H1 (cell line): ENCODE results near the gene KCND3. TPM values are rescaled to one million over a fixed set of nuclear protein-coding genes. Genes with fewer than 3 reads are reported as not detected.
A peak's percentile ranks its signal among the peaks of the same experiment; 100 is the strongest.

ENCODE experiments used
- CTCF ChIA-PET: fragments of 300-600 bp; sonication (Branson Sonifier 250); formaldehyde crosslinking; loops from one replicate; lab custom pipeline; 2021; ENCODE audit not compliant: partially characterized antibody; lab: Charles Lee
- POLR2A ChIA-PET: fragments of 300-600 bp; sonication (Branson Sonifier 250); formaldehyde crosslinking; loops from one replicate; lab custom pipeline; 2021; ENCODE audit warnings: inconsistent platforms; ENCODE audit not compliant: partially characterized antibody; lab: Charles Lee
- DNase-seq, 2 experiments: peaks; one replicate each; pipeline versions ENCODE4 v3.0.0 to v3.0.0-alpha.2; 2010 to 2022; ENCODE audit warnings: low spot score in 2 of 2, low read depth in 1 of 2, mixed read lengths in 1 of 2
- FAIRE-seq: peaks from 2 replicates; lab custom pipeline; 2011; peaks lifted over from hg19 to GRCh38; lab: Jason Lieb, UNC
- H2AFZ ChIP-seq: 2 replicates; pipeline ENCODE4 v1.8.1; 2012; ENCODE audit warnings: low read length, inconsistent platforms
- H2AK5ac ChIP-seq: 2 replicates; pipeline ENCODE4 v1.6.1; 2013; ENCODE audit warnings: low read depth, low read length
- H2BK120ac ChIP-seq: replicated peaks from 2 replicates; pipeline ENCODE3; 2013; ENCODE audit warnings: low read depth, low read length, inconsistent platforms
- H2BK12ac ChIP-seq: 2 replicates; pipeline ENCODE4 v1.6.1; 2013; ENCODE audit warnings: low read depth, low read length
- H2BK15ac ChIP-seq: 2 replicates; pipeline ENCODE4 v1.6.1; 2013; ENCODE audit warnings: low read length
- H2BK20ac ChIP-seq: 2 replicates; pipeline ENCODE4 v1.6.1; 2013; ENCODE audit warnings: low read length
- H2BK5ac ChIP-seq: 2 replicates; pipeline ENCODE4 v1.6.1; 2013; ENCODE audit warnings: low read depth, low read length
- H3K14ac ChIP-seq: 2 replicates; pipeline ENCODE4 v1.6.1; 2013; ENCODE audit warnings: inconsistent platforms; ENCODE audit not compliant: insufficient read length
- H3K18ac ChIP-seq: 2 replicates; pipeline ENCODE4 v1.6.1; 2013; ENCODE audit warnings: low read length; ENCODE audit errors: extremely low read depth
- H3K23ac ChIP-seq: 2 replicates; pipeline ENCODE4 v1.6.1; 2013; ENCODE audit warnings: inconsistent platforms; ENCODE audit not compliant: insufficient read length
- H3K23me2 ChIP-seq: 2 replicates; pipeline ENCODE4 v1.6.1; 2013; ENCODE audit warnings: low read depth, low read length
- H3K27ac ChIP-seq: 2 replicates; pipeline ENCODE4 v1.6.1; 2011; ENCODE audit warnings: low read depth, low read length, inconsistent platforms
- H3K27me3 ChIP-seq, 4 experiments: replicated peaks in 1 of 4; 1 replicate in 1 of 4; 2 replicates in 3 of 4; pipeline versions ENCODE4 v1.6.1 to v1.8.1; 2011 to 2013; ENCODE audit warnings: low read length in 3 of 4, mild to moderate bottlenecking in 3 of 4, inconsistent platforms in 2 of 4, mixed read lengths in 2 of 4, moderate library complexity in 1 of 4; ENCODE audit not compliant: control insufficient read depth in 3 of 4, insufficient read depth in 3 of 4; ENCODE audit errors: extremely low read depth in 1 of 4
- H3K36me3 ChIP-seq, 4 experiments: 2 replicates each; pipeline versions ENCODE4 v1.6.1 to v1.8.1; 2011 to 2013; ENCODE audit warnings: mild to moderate bottlenecking in 4 of 4, low read length in 3 of 4, moderate library complexity in 2 of 4, control low read depth in 1 of 4, inconsistent platforms in 1 of 4; ENCODE audit not compliant: insufficient read depth in 4 of 4, control insufficient read depth in 2 of 4
- H3K4ac ChIP-seq: replicated peaks from 2 replicates; pipeline ENCODE3; 2013; ENCODE audit warnings: low read length, low read depth, mixed read lengths, inconsistent platforms; ENCODE audit not compliant: insufficient read length
- H3K4me1 ChIP-seq, 4 experiments: replicated peaks in 1 of 4; 1 replicate in 1 of 4; 2 replicates in 3 of 4; pipeline versions ENCODE4 v1.6.1 to v1.8.1; 2011 to 2013; ENCODE audit warnings: low read length in 3 of 4, inconsistent platforms in 2 of 4, mixed read lengths in 1 of 4; ENCODE audit not compliant: insufficient read depth in 4 of 4, control insufficient read depth in 3 of 4
- H3K4me2 ChIP-seq, 2 experiments: 2 replicates each; pipeline versions ENCODE4 v1.6.1 to v1.8.1; 2011 to 2013; ENCODE audit warnings: low read depth in 2 of 2, low read length in 2 of 2, control low read depth in 1 of 2, inconsistent platforms in 1 of 2, mild to moderate bottlenecking in 1 of 2; ENCODE audit not compliant: insufficient read depth in 1 of 2
- H3K4me3 ChIP-seq, 4 experiments: fragments of 200-600, 300-600 bp in 1 of 4; sonication (generic), shearing (Covaris generic), sonication (Bioruptor Twin) in 1 of 4; 2 replicates each; pipeline versions ENCODE4 v1.5.1 to v1.8.1; 2011 to 2016; ENCODE audit warnings: low read length in 4 of 4, low read depth in 3 of 4, control low read depth in 2 of 4, inconsistent platforms in 2 of 4, mild to moderate bottlenecking in 2 of 4, mixed read lengths in 1 of 4, moderate library complexity in 1 of 4; ENCODE audit not compliant: insufficient read depth in 2 of 4; ENCODE audit errors: extremely low read depth in 1 of 4
- H3K56ac ChIP-seq: replicated peaks from 2 replicates; pipeline ENCODE3; 2013; ENCODE audit warnings: low read depth, mild to moderate bottlenecking, mixed read lengths, low read length, inconsistent platforms; ENCODE audit not compliant: insufficient read length
- H3K79me1 ChIP-seq: 2 replicates; pipeline ENCODE4 v1.6.1; 2013; ENCODE audit warnings: low read depth, low read length, control low read depth
- H3K79me2 ChIP-seq, 2 experiments: 2 replicates each; pipeline versions ENCODE4 v1.6.1 to v1.8.1; 2012 to 2013; ENCODE audit warnings: low read length in 2 of 2, mild to moderate bottlenecking in 2 of 2, inconsistent platforms in 1 of 2; ENCODE audit not compliant: insufficient read depth in 2 of 2, control insufficient read depth in 1 of 2
- H3K9ac ChIP-seq, 4 experiments: replicated peaks in 1 of 4; 1 replicate in 1 of 4; 2 replicates in 3 of 4; pipeline versions ENCODE4 v1.6.1 to v1.8.1; 2011 to 2013; ENCODE audit warnings: low read depth in 3 of 4, low read length in 3 of 4, control low read depth in 2 of 4, mild to moderate bottlenecking in 2 of 4, moderate library complexity in 2 of 4, inconsistent platforms in 1 of 4; ENCODE audit errors: extremely low read depth in 1 of 4
- H3K9me3 ChIP-seq, 2 experiments: 2 replicates each; pipeline versions ENCODE4 v1.6.1 to v1.8.1; 2012 to 2013; ENCODE audit warnings: mild to moderate bottlenecking in 2 of 2, moderate library complexity in 2 of 2, control low read depth in 1 of 2, inconsistent platforms in 1 of 2, low read depth in 1 of 2, low read length in 1 of 2, mixed read lengths in 1 of 2; ENCODE audit not compliant: insufficient read depth in 2 of 2
- H4K20me1 ChIP-seq, 2 experiments: replicated peaks in 1 of 2; 2 replicates each; pipeline versions ENCODE3 to v1.8.1; 2011 to 2013; ENCODE audit warnings: inconsistent platforms in 2 of 2, low read length in 2 of 2, mild to moderate bottlenecking in 1 of 2; ENCODE audit not compliant: insufficient read depth in 2 of 2, control insufficient read depth in 1 of 2
- H4K5ac ChIP-seq: 2 replicates; pipeline ENCODE4 v1.6.1; 2013; ENCODE audit warnings: low read length, low read depth, mixed read lengths, inconsistent platforms; ENCODE audit not compliant: insufficient read length
- H4K8ac ChIP-seq: 2 replicates; pipeline ENCODE4 v1.8.0; 2013; ENCODE audit warnings: mild to moderate bottlenecking, moderate library complexity, low read length, inconsistent platforms; ENCODE audit not compliant: insufficient read depth; ENCODE audit errors: extremely low read depth
- H4K91ac ChIP-seq: replicated peaks from 2 replicates; pipeline ENCODE3; 2013; ENCODE audit warnings: low read length, mixed read lengths, inconsistent platforms; ENCODE audit not compliant: insufficient read length
- CBX8 ChIP-seq: fragments of 300-800, 300-1000 bp; sonication (generic); IDR thresholded peaks from 2 replicates; pipeline ENCODE4 v1.7.1; 2016; ENCODE audit warnings: low read depth, low read length, borderline replicate concordance
- SIN3A ChIP-seq, 2 experiments: IDR thresholded peaks in 1 of 2; conservative IDR thresholded peaks in 1 of 2; 2 replicates each; pipeline ENCODE4 v1.6.1; 2011 to 2012; ENCODE audit warnings: low read length in 2 of 2, improper control_type of control experiment in 1 of 2, low read depth in 1 of 2, mild to moderate bottlenecking in 1 of 2
- SP4 ChIP-seq: IDR thresholded peaks from 2 replicates; pipeline ENCODE4 v1.6.1; 2012; ENCODE audit warnings: low read length, inconsistent platforms
- WGBS, 2 experiments: shearing (Covaris generic) in 1 of 2; methylation state at CpG; one replicate each; pipeline versions ENCODE4 v1.1.6 to v1.1.7; 2013 to 2015; ENCODE audit warnings: low lambda C conversion rate in 2 of 2, mixed read lengths in 2 of 2, inconsistent platforms in 1 of 2, low coverage in 1 of 2, missing lambda C conversion rate in 1 of 2; ENCODE audit not compliant: insufficient replicate concordance in 2 of 2, insufficient coverage in 1 of 2, insufficient read length in 1 of 2; ENCODE audit errors: extremely low coverage in 1 of 2, missing lambda C conversion rate in 1 of 2; 5-methylcytosine and 5-hydroxymethylcytosine counted together
- polyA plus RNA-seq, 7 experiments: library from polyadenylated mRNA; depleted of rRNA in 3 of 7; stranded (reverse) in 5 of 7; unstranded in 2 of 7; fragments of >200 nt in 5 of 7; fragments of 200-250 nt in 2 of 7; gene quantifications; 1 replicate in 5 of 7; 2 replicates in 1 of 7; 4 replicates in 1 of 7; pipeline versions ENCODE4 v1.2.1 to v1.2.3, GENCODE V29; 2011 to 2013; ENCODE audit warnings: missing spikeins in 2 of 7, mixed read lengths in 2 of 7
- total RNA-seq: library from RNA; stranded (reverse); fragmentation: NEBNext Ultra II Directional; extraction: Animal tissue kit (Norgen Biotek cat#: 25700); gene quantifications from 2 replicates; pipeline ENCODE4 v1.2.1, GENCODE V29; 2021

Gene KCND3
- total and polyA plus RNA-seq, 2 of the 8 experiments (the other 6 are each of a cell fraction or from before 2014, with no cell fraction given): 0.14 to 0.48 TPM

GRCh38 chr1:112017183-112017582 lies 27.7 kb upstream of the KCND3 start:
- Histone ChIP-seq H4K20me1 (no peaks in the 10 kb centered on the region), H3K4me2 (no peak overlapping the region), H3K9ac (no peak overlapping the region), H3K27me3 (no peaks in the 10 kb centered on the region), H2AFZ (peak overlapping the region; percentile 76; the same call in 1 of the 2 replicates), H2AK5ac (no peak overlapping the region), H3K23me2 (no peaks in the 10 kb centered on the region), H3K4me1 (no peaks in the 10 kb centered on the region), H4K5ac (no peak overlapping the region), H4K91ac (no peak overlapping the region), H3K4ac (no peak overlapping the region), H3K36me3 (no peaks in the 10 kb centered on the region), H3K18ac (no peak overlapping the region), H3K14ac (no peak overlapping the region), H2BK12ac (no peak overlapping the region), H2BK120ac (no peak overlapping the region), H2BK15ac (no peak overlapping the region)
- no peak for DNase-seq
- WGBS, 2 experiments: 84% methylated on average over 6 of the region's 6 CpGs; no CpG with 5 or more reads in 1 of the 2 experiments
- CTCF ChIA-PET: interaction anchor here (1.2 to 1.7 kb wide), 3 partner anchors 9 to 227 kb away, joined by 4 to 5 read pairs (median 4); no protein-coding TSS in a partner anchor
- POLR2A ChIA-PET: no interaction called here
- no peak for TF ChIP-seq SP4
- TF ChIP-seq SIN3A (conservative IDR thresholded peaks at IDR 0.05 in 1 of 2, IDR thresholded peaks at IDR 0.05 in 1 of 2; ENCODE audit: low read depth in 1 of 2, low read length in 2 of 2): no peak
- no peak for TF ChIP-seq CBX8
- TF ChIP-seq, all 59 proteins: peak for 0
- no peak overlapping the region for H2BK5ac ChIP-seq
- no peak overlapping the region for H3K4me3 ChIP-seq
- no peaks in the 10 kb centered on the region for H3K9me3 ChIP-seq
- no peak for FAIRE-seq
- H3K23ac ChIP-seq: no peak overlapping the region
- H3K79me2 ChIP-seq: no peaks in the 10 kb centered on the region
- H3K56ac ChIP-seq: no peak overlapping the region
- no peaks in the 10 kb centered on the region for H3K79me1 ChIP-seq
- H3K27ac ChIP-seq: no peak overlapping the region
- H4K8ac ChIP-seq: no peak overlapping the region
- H2BK20ac ChIP-seq: no peak overlapping the region
